Dendritic cell treated with granulocyte-macrophage colony-stimulating factor and Interleukin-4, amounts not matched to agents 40 ng/mL and 50 ng/mL, for 4 days (primary cell): ENCODE measurements around the gene CBL.
"Not testable (repeated sequence)": the region's sequence is repeated elsewhere in the genome, so short reads cannot be mapped to it uniquely, and the experiment has no call there.

Experiments used
- H3K27ac Mint-ChIP-seq: one replicate; pipeline ENCODE4 v1.8.0; 2022; ENCODE audit warnings: mild to moderate bottlenecking, mixed read lengths
- H3K27me3 Mint-ChIP-seq: one replicate; pipeline ENCODE4 v1.8.0; 2022; ENCODE audit warnings: mild to moderate bottlenecking, mixed read lengths
- H3K36me3 Mint-ChIP-seq: one replicate; pipeline ENCODE4 v1.8.0; 2022; ENCODE audit warnings: low read depth, mixed read lengths
- H3K4me1 Mint-ChIP-seq: one replicate; pipeline ENCODE4 v1.8.0; 2022; ENCODE audit warnings: low read depth, mixed read lengths
- H3K4me3 Mint-ChIP-seq: one replicate; pipeline ENCODE4 v1.8.0; 2022; ENCODE audit warnings: mild to moderate bottlenecking, moderate library complexity, mixed read lengths
- H3K9me3 Mint-ChIP-seq: one replicate; pipeline ENCODE4 v1.8.0; 2022; ENCODE audit warnings: mixed read lengths
- intact Hi-C: fragments of 100-400 bp; cut with micrococcal nuclease; formaldehyde crosslinking; loops from one replicate; pipeline ENCODE4 v1.15.0; 2022

CBL gene

DNA sequence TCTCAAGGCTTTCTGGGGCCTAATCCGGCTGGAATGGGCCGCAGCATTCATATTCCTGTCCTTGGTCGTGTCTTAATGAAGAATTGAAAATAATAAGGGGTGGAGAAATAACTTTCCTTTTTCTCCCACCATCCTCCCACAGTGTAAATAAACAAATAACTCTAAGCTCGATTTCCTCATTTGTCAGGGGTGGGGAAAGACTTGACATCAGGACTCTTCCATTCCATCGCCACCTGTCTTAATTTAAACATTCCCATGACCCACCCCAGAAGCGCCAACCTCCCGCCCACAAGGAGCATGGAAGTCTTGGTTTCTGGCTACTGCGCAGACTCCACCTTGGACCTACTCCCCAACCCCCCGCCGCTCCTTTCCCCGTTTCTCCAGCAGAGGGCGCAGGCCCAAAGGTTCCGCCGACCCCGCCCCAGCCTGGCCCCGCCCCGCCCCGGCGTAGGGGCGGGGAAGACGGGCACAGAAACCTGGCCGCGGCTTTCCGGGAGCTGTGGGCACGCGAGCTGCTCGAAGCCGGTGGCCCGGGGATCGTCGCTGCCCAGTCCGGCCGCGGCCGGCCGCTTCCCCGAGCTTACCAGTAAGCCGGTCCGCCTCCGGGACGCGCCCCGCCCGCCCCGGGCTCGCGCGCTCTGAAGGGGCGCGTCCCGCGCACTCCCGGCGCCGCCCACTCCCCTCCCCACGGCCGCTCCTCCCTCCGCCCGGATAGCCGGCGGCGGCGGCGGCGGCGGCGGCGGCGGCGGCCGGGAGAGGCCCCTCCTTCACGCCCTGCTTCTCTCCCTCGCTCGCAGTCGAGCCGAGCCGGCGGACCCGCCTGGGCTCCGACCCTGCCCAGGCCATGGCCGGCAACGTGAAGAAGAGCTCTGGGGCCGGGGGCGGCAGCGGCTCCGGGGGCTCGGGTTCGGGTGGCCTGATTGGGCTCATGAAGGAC is at the start of gene CBL:
TSS of gene CBL (plus strand) at position 766 of the 937 bp plus-strand sequence. CDS start at position 845, 79 bp downstream.
- Mint-ChIP-seq H3K36me3 (peaks cover 21% of the 10 kb centered on the region), H3K4me1 (peaks cover 45% of the 10 kb centered on the region), H3K9me3 (no peaks in the 10 kb centered on the region)

DNA sequence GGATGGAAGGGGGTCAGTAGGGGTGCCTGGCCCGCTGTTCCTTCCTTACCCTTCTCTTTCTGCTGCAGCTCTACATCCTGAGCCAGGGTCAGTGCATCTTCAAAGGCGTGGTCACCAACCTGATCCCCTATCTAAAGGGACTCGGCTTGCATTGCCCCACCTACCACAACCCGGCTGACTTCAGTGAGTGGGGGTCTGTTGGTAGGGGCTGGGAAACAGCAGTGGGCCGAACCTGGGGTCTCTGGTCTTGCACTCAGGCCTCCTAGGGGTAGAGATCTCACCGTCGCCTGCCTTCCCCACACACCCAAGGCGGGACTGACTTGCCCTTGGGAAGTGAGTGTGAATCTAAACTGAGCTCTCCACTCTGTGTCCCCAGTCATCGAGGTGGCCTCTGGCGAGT is 49.6 kb upstream of the CBL start:
- no peak overlapping the region for H3K4me3 Mint-ChIP-seq
- no peaks in the 10 kb centered on the region for H3K36me3 Mint-ChIP-seq

More for the DNA sequence above, at the start of gene CBL:
- intact Hi-C loops: loop anchor here (5.0 kb wide), 1 partner anchor 99 kb away; the partner anchor contains the start of gene C2CD2L
- peak within 1 kb of the TSS; percentile 91 for H3K4me3 Mint-ChIP-seq
- H3K27me3 Mint-ChIP-seq: no peaks in the 10 kb centered on the region
- H3K27ac Mint-ChIP-seq: peak within 1 kb of the TSS; percentile 94

DNA sequence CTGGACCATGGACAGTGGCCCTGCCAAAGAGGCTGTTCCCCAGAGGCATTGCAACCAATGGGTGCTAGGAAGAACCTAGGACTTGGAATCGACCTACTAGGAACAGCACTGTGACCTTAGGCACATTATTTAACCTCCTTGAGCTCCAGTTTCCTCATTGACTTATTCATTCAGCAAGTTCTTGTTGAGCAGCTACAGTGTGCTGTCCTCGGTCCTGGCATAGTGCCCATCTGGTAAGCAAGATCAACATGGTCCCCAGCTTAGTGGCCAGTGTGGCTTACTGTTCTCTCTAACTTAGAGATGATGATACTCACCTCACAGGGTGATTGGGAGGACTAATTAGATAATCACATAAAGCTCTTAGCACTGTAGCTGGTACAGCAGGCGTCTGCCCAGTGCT is 49.1 kb upstream of the CBL start:
- Mint-ChIP-seq H3K36me3 (no peaks in the 10 kb centered on the region), H3K27me3 (peaks cover 46% of the 10 kb centered on the region), H3K27ac (no peak overlapping the region), H3K4me3 (no peak overlapping the region), H3K4me1 (peaks cover 8% of the 10 kb centered on the region), H3K9me3 (no peaks in the 10 kb centered on the region)
- intact Hi-C loops: no loop called here

More for the DNA sequence above, 49.6 kb upstream of the CBL start:
- Mint-ChIP-seq H3K9me3 (no peaks in the 10 kb centered on the region), H3K27me3 (peaks cover 51% of the 10 kb centered on the region), H3K4me1 (peaks cover 9% of the 10 kb centered on the region), H3K27ac (no peak overlapping the region)
- intact Hi-C loops: no loop called here

DNA sequence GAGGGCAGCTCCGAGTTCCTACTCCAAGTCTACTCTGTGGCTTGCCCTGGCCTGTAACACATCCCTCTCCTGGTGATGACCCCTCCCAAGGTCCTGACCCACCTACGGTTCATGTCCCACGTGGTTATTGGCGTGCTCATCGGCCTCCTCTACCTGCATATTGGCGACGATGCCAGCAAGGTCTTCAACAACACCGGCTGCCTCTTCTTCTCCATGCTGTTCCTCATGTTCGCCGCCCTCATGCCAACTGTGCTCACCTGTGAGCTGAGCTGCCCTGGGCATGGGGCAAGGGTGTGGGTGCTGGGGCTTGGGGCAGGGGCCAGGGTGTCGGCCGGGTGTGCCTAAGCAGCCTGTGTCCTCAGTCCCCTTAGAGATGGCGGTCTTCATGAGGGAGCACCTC is 47.7 kb upstream of the CBL start:
- H3K27ac Mint-ChIP-seq: no peak overlapping the region

DNA sequence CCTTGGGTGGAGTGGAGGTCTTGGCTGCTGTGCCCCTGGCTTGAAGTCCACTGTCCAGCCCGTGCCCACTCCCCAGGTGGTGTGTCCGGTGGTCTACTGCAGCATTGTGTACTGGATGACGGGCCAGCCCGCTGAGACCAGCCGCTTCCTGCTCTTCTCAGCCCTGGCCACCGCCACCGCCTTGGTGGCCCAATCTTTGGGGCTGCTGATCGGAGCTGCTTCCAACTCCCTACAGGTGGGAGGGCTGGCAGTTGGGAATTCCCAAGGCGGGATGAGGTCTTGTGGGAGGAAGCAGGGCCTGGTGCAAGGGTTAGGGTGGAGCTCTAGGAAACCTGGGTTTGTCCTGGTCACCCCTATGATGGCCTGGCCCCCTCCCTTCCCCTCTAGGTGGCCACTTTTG is 46.0 kb upstream of the CBL start:
- Mint-ChIP-seq H3K4me3 (no peak overlapping the region), H3K9me3 (no peaks in the 10 kb centered on the region), H3K27ac (no peak overlapping the region), H3K27me3 (peaks cover 19% of the 10 kb centered on the region), H3K4me1 (peaks cover 8% of the 10 kb centered on the region), H3K36me3 (no peaks in the 10 kb centered on the region)
- intact Hi-C loops: no loop called here

More for the DNA sequence above, 47.7 kb upstream of the CBL start:
- H3K4me3 Mint-ChIP-seq: no peak overlapping the region
- H3K4me1 Mint-ChIP-seq: peaks cover 8% of the 10 kb centered on the region
- peaks cover 35% of the 10 kb centered on the region for H3K27me3 Mint-ChIP-seq
- H3K36me3 Mint-ChIP-seq: no peaks in the 10 kb centered on the region
- intact Hi-C loops: no loop called here
- no peaks in the 10 kb centered on the region for H3K9me3 Mint-ChIP-seq

DNA sequence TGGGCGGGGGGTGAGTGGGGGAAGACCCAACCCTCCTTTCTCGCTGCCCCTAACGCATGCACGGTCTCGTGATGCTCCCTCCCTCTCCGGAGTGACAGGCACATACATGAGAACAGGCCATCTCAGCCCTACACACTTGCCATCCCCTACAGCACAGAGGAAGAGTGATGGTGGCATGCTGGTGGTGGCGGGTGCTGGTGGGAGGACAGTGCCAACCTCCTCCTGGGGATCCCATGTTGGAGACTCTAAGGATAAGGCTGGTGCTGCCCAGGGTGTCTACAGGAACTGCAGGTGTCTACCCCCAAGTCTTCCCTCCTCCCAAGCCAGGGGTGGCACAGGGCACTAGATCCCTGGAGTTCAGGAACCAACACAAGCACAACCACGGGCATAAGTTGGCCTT is 44.3 kb upstream of the CBL start:
- Mint-ChIP-seq H3K36me3 (no peaks in the 10 kb centered on the region), H3K27me3 (peaks cover 5% of the 10 kb centered on the region), H3K4me1 (no peaks in the 10 kb centered on the region), H3K27ac (no peak overlapping the region), H3K4me3 (no peak overlapping the region), H3K9me3 (no peaks in the 10 kb centered on the region)
- intact Hi-C loops: no loop called here

DNA sequence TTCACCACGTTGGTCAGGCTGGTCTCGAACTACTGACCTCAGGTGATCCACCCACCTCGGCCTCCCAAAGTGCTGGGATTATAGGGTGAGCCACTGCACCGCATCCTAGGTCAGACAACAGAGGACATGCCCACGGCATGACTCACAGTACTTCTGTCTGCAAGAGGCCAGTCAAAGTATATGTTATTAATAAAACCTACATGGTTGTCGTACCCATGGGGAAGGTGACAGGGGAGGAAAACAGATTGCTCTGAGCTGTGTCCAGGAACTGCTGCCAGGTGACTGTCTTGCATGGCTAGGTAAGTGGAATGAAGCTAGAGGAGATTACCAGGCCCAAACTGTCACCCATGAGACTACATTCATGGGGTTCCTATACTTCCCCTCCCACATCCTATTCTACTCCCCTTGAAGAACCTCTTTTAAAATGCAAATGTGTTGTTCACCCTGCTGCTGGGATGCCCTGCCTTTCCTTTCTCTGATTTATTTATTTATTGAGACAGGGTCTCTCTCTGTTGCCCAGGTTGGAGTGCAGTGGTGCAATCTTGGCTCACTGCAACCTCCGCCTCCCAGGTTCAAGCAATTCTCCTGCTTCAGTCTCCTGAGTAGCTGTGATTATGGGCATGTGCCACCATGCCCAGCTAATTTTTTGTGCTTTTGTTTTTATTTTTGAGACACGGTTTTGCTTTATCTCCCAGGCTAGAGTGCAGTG is 39.6 kb upstream of the CBL start:
- H3K27me3 Mint-ChIP-seq: no peaks in the 10 kb centered on the region
- no peak overlapping the region for H3K27ac Mint-ChIP-seq
- no peak overlapping the region for H3K4me3 Mint-ChIP-seq
- no peaks in the 10 kb centered on the region for H3K9me3 Mint-ChIP-seq
- intact Hi-C loops: no loop called here
- no peaks in the 10 kb centered on the region for H3K36me3 Mint-ChIP-seq
- H3K4me1 Mint-ChIP-seq: peaks cover 17% of the 10 kb centered on the region

DNA sequence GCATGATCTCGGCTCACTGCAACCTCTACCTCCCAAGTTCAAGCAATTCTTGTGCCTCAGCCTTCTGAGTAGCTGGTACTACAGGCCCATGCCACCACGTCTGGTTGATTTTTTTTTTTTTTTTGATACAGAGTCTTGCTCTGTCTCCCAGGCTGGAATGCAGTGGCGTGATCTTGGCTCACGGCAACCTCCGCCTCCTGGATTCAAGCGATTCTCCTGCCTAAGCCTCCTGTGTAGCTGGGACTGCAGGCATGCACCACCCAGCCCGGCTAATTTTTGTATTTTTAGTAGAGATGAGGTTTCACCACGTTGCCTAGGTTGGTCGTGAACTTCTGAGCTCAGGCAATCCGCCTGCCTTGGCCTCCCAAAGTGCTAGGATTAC is 39.1 kb upstream of the CBL start:
- H3K27ac Mint-ChIP-seq, intact Hi-C loops, H3K9me3 Mint-ChIP-seq, H3K27me3 Mint-ChIP-seq, H3K4me3 Mint-ChIP-seq, H3K36me3 Mint-ChIP-seq: not testable (repeated sequence)
- peaks cover 21% of the 10 kb centered on the region for H3K4me1 Mint-ChIP-seq

DNA sequence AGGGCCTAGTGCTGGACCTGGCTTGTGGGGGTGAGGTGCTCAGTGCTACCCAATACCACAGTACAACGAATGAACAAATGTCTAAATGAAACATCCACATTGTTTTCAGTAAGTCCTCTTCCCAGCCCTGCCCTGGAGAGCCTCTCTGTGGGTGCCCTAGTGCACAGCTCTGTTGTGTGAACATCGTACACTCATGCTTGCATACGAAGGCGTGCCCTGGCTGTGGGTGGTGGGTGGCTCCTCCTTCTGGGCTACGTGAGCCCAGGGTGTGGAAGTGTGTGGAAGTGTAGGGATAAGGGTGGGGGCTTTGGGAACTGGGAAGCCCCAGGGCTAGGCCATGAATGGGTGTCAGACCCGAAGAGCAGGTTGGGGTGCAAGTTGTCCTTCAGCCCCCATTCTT is 38.2 kb upstream of the CBL start:
- Mint-ChIP-seq H3K36me3 (no peaks in the 10 kb centered on the region), H3K27me3 (no peaks in the 10 kb centered on the region), H3K4me1 (peaks cover 30% of the 10 kb centered on the region), H3K9me3 (no peaks in the 10 kb centered on the region), H3K4me3 (no peak overlapping the region), H3K27ac (peak overlapping the region; percentile 40)
- intact Hi-C loops: loop anchor here (2.0 kb wide), 1 partner anchor 29 kb away; no protein-coding TSS in a partner anchor

DNA sequence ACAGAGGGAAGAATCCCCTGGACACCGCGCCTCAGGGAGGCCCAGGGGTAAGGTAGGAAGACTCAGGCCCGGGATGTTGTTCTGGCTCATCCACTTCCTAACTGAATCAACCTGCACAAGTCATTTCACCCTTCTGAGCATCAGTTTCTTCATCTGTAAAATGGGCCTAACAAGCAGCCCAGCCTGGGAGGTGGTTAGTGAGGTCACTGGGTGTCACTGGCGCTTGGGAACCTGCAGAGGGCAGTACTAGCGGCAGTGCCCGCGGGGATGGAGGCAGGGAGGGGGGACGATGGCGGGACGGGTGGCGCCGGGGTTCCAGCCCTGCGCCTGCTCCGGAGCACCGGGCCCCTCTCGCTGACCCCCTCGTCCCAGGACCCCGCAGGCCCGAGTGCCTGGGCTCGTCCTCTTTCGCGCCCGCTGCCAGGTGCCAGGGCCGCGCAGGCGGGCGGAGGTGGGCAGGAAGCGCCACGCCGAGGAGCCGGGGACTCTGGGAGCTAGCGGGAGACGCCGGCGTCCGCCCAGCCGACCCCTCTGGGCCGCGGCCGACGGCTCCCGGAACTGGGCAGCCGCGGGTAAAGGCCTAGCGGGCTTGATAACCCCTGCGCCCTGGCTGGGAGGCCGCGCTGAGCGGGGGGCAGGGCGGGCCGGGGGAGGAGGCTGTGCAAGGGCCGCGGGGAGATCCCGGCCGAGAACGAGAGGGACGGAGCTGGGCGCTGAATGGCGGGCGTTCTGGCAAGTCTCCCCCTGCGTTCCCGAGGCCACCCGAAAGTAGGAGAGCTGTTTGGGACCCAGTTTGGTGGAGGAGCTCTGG is 37.5 kb upstream of the CBL start, which contains the start of gene NLRX1:
TSS of gene NLRX1 (plus strand) at position 255 of the 811 bp plus-strand sequence. CDS start 2,679 bp downstream, outside the sequence.
- Mint-ChIP-seq H3K36me3 (peaks cover 6% of the 10 kb centered on the region), H3K4me1 (peaks cover 35% of the 10 kb centered on the region), H3K4me3 (peak within 1 kb of the TSS; percentile 88), H3K27me3 (no peaks in the 10 kb centered on the region), H3K27ac (peak within 1 kb of the TSS; percentile 88), H3K9me3 (no peaks in the 10 kb centered on the region)
- intact Hi-C loops: loop anchor here (2.0 kb wide), 1 partner anchor 28 kb away; no protein-coding TSS in a partner anchor

DNA sequence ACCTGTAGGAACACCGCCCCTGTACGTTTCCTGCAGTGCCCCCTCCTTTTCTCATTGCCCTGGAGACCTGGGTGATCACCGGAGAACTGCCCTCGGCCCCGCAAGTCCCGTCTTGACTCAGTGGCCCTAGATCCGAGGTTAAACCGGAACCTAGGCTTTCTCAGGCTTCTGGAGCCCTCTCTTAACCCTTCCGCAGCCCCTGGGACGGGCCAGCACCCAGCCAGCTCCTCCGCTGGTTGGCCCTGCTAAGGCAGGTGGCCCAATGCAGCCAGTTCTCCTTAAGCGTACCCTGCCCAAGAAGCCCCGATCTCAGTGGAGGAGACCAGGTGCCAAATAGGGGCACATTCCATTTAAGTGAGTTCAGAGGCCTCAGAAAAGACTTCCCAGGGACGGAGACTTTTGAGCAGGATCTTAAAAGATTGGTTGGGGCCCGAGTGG is 36.8 kb upstream of the CBL start:
- peaks cover 12% of the 10 kb centered on the region for H3K36me3 Mint-ChIP-seq
- H3K4me1 Mint-ChIP-seq: peaks cover 35% of the 10 kb centered on the region
- H3K27ac Mint-ChIP-seq: peak overlapping the region; percentile 88
- peak overlapping the region; percentile 88 for H3K4me3 Mint-ChIP-seq
- no peaks in the 10 kb centered on the region for H3K9me3 Mint-ChIP-seq
- no peaks in the 10 kb centered on the region for H3K27me3 Mint-ChIP-seq
- intact Hi-C loops: loop anchor here (2.0 kb wide), 1 partner anchor 28 kb away; no protein-coding TSS in a partner anchor

DNA sequence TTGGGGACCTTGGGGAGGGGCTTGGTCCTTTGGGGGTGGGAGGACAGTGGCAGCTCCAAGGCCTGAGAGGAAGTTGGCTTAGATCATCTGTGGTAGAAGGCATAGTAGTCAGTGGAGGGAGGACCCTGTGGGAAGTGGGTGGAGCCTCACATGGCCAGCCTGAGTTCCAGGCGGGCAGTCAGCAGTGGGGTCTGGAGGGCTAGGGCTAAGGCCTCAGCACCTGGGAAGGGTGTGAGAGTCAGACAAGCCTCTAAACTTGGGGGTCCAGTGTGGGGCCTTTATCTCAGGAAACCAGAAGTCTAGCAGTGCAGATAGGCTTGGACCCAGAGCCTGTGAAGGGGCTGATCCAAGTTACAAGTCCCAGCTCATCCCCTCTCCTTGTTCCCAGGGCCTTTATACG is 33.6 kb upstream of the CBL start:
- H3K36me3 Mint-ChIP-seq: peaks cover 30% of the 10 kb centered on the region
- no peaks in the 10 kb centered on the region for H3K9me3 Mint-ChIP-seq
- H3K4me1 Mint-ChIP-seq: peaks cover 40% of the 10 kb centered on the region
- no peaks in the 10 kb centered on the region for H3K27me3 Mint-ChIP-seq
- intact Hi-C loops: no loop called here
- H3K27ac Mint-ChIP-seq: peak overlapping the region; percentile 72
- no peak overlapping the region for H3K4me3 Mint-ChIP-seq

DNA sequence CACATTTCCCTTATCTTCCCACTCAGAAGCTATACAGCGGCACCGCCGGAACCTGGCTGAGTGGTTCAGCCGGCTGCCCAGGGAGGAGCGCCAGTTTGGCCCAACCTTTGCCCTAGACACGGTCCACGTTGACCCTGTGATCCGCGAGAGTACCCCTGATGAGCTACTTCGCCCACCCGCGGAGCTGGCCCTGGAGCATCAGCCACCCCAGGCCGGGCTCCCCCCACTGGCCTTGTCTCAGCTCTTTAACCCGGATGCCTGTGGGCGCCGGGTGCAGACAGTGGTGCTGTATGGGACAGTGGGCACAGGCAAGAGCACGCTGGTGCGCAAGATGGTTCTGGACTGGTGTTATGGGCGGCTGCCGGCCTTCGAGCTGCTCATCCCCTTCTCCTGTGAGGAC is 32.7 kb upstream of the CBL start:
- H3K27me3 Mint-ChIP-seq: no peaks in the 10 kb centered on the region
- H3K4me1 Mint-ChIP-seq: peaks cover 39% of the 10 kb centered on the region
- H3K4me3 Mint-ChIP-seq: no peak overlapping the region
- H3K36me3 Mint-ChIP-seq: peaks cover 34% of the 10 kb centered on the region
- no peaks in the 10 kb centered on the region for H3K9me3 Mint-ChIP-seq
- intact Hi-C loops: no loop called here
- H3K27ac Mint-ChIP-seq: no peak overlapping the region
